ENCODE results near the gene SPOCK2.

DNA sequence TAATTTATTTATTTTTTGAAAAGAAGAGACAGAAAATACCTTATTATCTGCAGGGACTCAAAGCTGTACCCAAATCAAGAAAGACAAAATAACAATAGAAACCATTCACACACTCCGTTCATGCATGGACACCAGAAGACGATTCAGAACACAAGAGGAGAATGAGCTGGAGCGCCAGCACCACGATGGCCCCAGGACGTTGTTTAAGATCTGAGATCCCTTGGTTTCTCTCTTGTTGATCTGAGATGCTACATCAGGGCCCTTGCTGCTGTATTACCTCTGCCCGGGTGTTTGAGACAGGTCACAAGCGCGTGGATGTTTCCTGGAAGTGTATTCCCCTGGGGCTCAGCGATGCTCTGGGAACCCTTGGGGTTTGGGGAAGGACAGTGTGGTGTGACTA lies 77.3 kb downstream of the SPOCK2 start:
- TF ChIP-seq, protein P1, sequence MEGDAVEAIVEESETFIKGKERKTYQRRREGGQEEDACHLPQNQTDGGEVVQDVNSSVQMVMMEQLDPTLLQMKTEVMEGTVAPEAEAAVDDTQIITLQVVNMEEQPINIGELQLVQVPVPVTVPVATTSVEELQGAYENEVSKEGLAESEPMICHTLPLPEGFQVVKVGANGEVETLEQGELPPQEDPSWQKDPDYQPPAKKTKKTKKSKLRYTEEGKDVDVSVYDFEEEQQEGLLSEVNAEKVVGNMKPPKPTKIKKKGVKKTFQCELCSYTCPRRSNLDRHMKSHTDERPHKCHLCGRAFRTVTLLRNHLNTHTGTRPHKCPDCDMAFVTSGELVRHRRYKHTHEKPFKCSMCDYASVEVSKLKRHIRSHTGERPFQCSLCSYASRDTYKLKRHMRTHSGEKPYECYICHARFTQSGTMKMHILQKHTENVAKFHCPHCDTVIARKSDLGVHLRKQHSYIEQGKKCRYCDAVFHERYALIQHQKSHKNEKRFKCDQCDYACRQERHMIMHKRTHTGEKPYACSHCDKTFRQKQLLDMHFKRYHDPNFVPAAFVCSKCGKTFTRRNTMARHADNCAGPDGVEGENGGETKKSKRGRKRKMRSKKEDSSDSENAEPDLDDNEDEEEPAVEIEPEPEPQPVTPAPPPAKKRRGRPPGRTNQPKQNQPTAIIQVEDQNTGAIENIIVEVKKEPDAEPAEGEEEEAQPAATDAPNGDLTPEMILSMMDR (conservative IDR thresholded peaks at IDR 0.05; ENCODE audit: low read length) = no peak
- no peak for TF ChIP-seq EZH2phosphoT487 (IDR thresholded peaks at IDR 0.05; ENCODE audit: borderline replicate concordance, low read depth, low read length)

Measured in OCI-LY7 (cell line).